Esophagus muscularis mucosa (tissue), 4 donors: ENCODE measurements around the gene MRTFA. TPM values are rescaled to one million over a fixed set of nuclear protein-coding genes. Genes with fewer than 3 reads are reported as not detected.

Experiments
- DNase-seq: peaks from one replicate; pipeline ENCODE4 v3.0.0-alpha.2; 2017; ENCODE audit errors: extremely low spot score
- H3K27ac ChIP-seq, 4 donors: fragments of 200-600 bp; sonication (generic); replicated peaks in 1 of 4; 1 replicate in 3 of 4; 2 replicates in 1 of 4; pipeline ENCODE4 v1.5.1; 2016 to 2019; ENCODE audit warnings: mild to moderate bottlenecking in 1 of 4
- H3K27me3 ChIP-seq, 4 donors: fragments of 200-600 bp; sonication (generic); one replicate each; pipeline versions ENCODE4 v1.5.1 to v1.6.0; 2016 to 2019
- H3K36me3 ChIP-seq, 4 donors: fragments of 200-600 bp; sonication (generic); one replicate each; pipeline ENCODE4 v1.5.1; 2016 to 2019
- H3K4me1 ChIP-seq, 4 donors: fragments of 200-600 bp; sonication (generic); one replicate each; pipeline ENCODE4 v1.5.1; 2016 to 2019
- H3K4me3 ChIP-seq, 4 donors: fragments of 200-600 bp; sonication (generic); 1 replicate in 2 of 4; 2 replicates in 2 of 4; pipeline ENCODE4 v1.5.1; 2016 to 2019; ENCODE audit warnings: mild to moderate bottlenecking in 4 of 4, moderate library complexity in 1 of 4
- H3K9me3 ChIP-seq, 4 donors: fragments of 200-600 bp; sonication (generic); 1 replicate in 3 of 4; 2 replicates in 1 of 4; pipeline ENCODE4 v1.5.1; 2016 to 2019
- CTCF ChIP-seq, 3 experiments: fragments of 200-600 bp in 2 of 3; fragments of 450-650 bp in 1 of 3; sonication (generic) in 2 of 3; IDR thresholded peaks; one replicate each; pipeline ENCODE4 v1.5.1; 2017 to 2019; ENCODE audit warnings: antibody characterized with exemption in 3 of 3, mild to moderate bottlenecking in 2 of 3, moderate library complexity in 1 of 3
- EP300 ChIP-seq: sonication (generic); formaldehyde crosslinking; IDR thresholded peaks from one replicate; pipeline ENCODE4 v1.6.1; 2017; ENCODE audit warnings: antibody characterized with exemption
- POLR2A ChIP-seq: fragments of 450-650 bp; IDR thresholded peaks from one replicate; pipeline ENCODE4 v1.6.1; 2017; ENCODE audit warnings: antibody characterized with exemption, moderate library complexity, mild to moderate bottlenecking, low read depth
- POLR2AphosphoS5 ChIP-seq, 2 donors: sonication (generic); formaldehyde crosslinking; IDR thresholded peaks; one replicate each; pipeline ENCODE4 v1.6.1; 2017; ENCODE audit warnings: antibody characterized with exemption in 2 of 2
- WGBS: methylation state at CpG from one replicate; pipeline ENCODE4 v1.1.5; 2018; 5-methylcytosine and 5-hydroxymethylcytosine counted together
- intact Hi-C: fragments of 100-400 bp; cut with DNase I; formaldehyde crosslinking; loops from one replicate; pipeline ENCODE4 v1.15.1; 2023
- total RNA-seq, 4 donors: library from RNA; depleted of rRNA; stranded (reverse); fragments of >200 nt; gene quantifications; one replicate each; pipeline versions ENCODE4 v1.1.0 to v1.2.1, GENCODE V29; 2016

The MRTFA gene
- total RNA-seq, 4 donors from 2014 or later: 55.6 to 88.7 (median 73.6) TPM

- H3K4me1 ChIP-seq: peaks cover 0 to 18% (median 14%) of the 10 kb centered on the region in 4 donors
- H3K36me3 ChIP-seq: peaks cover 0 to 22% (median 18%) of the 10 kb centered on the region in 4 donors
- no peak overlapping the region for H3K4me3 ChIP-seq
- H3K27ac ChIP-seq: no peak overlapping the region
- DNase-seq: no peak
- H3K27me3 ChIP-seq: no peaks in the 10 kb centered on the region
- WGBS: 41% methylated on average over 4 of the region's 4 CpGs
- TF ChIP-seq POLR2A (no peak), POLR2AphosphoS5 (IDR thresholded peaks at IDR 0.05) (peak in 1 of 2 donors; percentile 17), EP300 (no peak), CTCF (IDR thresholded peaks at IDR 0.05) (no peak)
- no peaks in the 10 kb centered on the region for H3K9me3 ChIP-seq
- intact Hi-C loops: no loop called here
These were observed 239.6 kb downstream of the MRTFA start for GRCh38 chr22:40396882-40397281.

- Histone ChIP-seq H3K4me1 (peaks cover 0 to 20% (median 17%) of the 10 kb centered on the region in 4 donors), H3K9me3 (no peaks in the 10 kb centered on the region), H3K36me3 (peaks cover 0 to 10% (median 5%) of the 10 kb centered on the region in 4 donors), H3K4me3 (no peak overlapping the region), H3K27me3 (no peaks in the 10 kb centered on the region), H3K27ac (no peak overlapping the region)
- intact Hi-C loops: no loop called here
- DNase-seq: no peak
- WGBS: 96% methylated on average over 7 of the region's 7 CpGs
- TF ChIP-seq CTCF (IDR thresholded peaks at IDR 0.05): no peak
- no peak for TF ChIP-seq EP300
- no peak for TF ChIP-seq POLR2A
- TF ChIP-seq POLR2AphosphoS5 (IDR thresholded peaks at IDR 0.05): no peak
These were observed 240.9 kb downstream of the MRTFA start for GRCh38 chr22:40395607-40396006.

GRCh38 chr22:40394607-40395006 lies 241.9 kb downstream of the MRTFA start:
- intact Hi-C loops: no loop called here
- no peak for DNase-seq
- Histone ChIP-seq H3K36me3 (peaks cover 0 to 7% (median 3%) of the 10 kb centered on the region in 4 donors), H3K27me3 (no peaks in the 10 kb centered on the region), H3K4me1 (peaks cover 0 to 20% (median 13%) of the 10 kb centered on the region in 4 donors), H3K4me3 (no peak overlapping the region), H3K27ac (no peak overlapping the region), H3K9me3 (no peaks in the 10 kb centered on the region)
- 64% methylated on average over 3 of the region's 3 CpGs for WGBS
- TF ChIP-seq EP300 (no peak), POLR2A (no peak), CTCF (IDR thresholded peaks at IDR 0.05) (no peak), POLR2AphosphoS5 (IDR thresholded peaks at IDR 0.05) (no peak)

GRCh38 chr22:40392618-40393017 lies 243.9 kb downstream of the MRTFA start:
- intact Hi-C loops: no loop called here
- TF ChIP-seq EP300: no peak
- no peak for TF ChIP-seq CTCF (IDR thresholded peaks at IDR 0.05)
- no peak for TF ChIP-seq POLR2A
- no peak for TF ChIP-seq POLR2AphosphoS5 (IDR thresholded peaks at IDR 0.05)
- Histone ChIP-seq H3K9me3 (no peaks in the 10 kb centered on the region), H3K27me3 (no peaks in the 10 kb centered on the region), H3K4me1 (peaks cover 0 to 25% (median 13%) of the 10 kb centered on the region in 4 donors), H3K4me3 (no peak overlapping the region), H3K36me3 (peaks cover 0 to 7% (median 3%) of the 10 kb centered on the region in 4 donors), H3K27ac (no peak overlapping the region)
- DNase-seq: no peak
- 77% methylated on average over 2 of the region's 2 CpGs for WGBS

- Histone ChIP-seq H3K27ac (no peak overlapping the region), H3K9me3 (no peaks in the 10 kb centered on the region), H3K36me3 (peaks cover 0 to 7% (median 3%) of the 10 kb centered on the region in 4 donors), H3K4me3 (no peak overlapping the region), H3K4me1 (peaks cover 0 to 15% (median 7%) of the 10 kb centered on the region in 4 donors), H3K27me3 (no peaks in the 10 kb centered on the region)
- WGBS: 84% methylated on average over 2 of the region's 2 CpGs
- intact Hi-C loops: no loop called here
- no peak for TF ChIP-seq POLR2A
- TF ChIP-seq CTCF (IDR thresholded peaks at IDR 0.05): no peak
- TF ChIP-seq POLR2AphosphoS5 (IDR thresholded peaks at IDR 0.05): no peak
- TF ChIP-seq EP300: no peak
- no peak for DNase-seq
These were observed 245.1 kb downstream of the MRTFA start for GRCh38 chr22:40391417-40391816.
